A549 (cell line): Measurements from ENCODE around the gene DSCAML1.

ENCODE experiments used
- HDAC2 ChIP-seq: fragments of 200-600 bp; sonication (generic); IDR thresholded peaks from 2 replicates; pipeline ENCODE4 v1.6.1; 2016
- MYC ChIP-seq: IDR thresholded peaks from 2 replicates; pipeline ENCODE4 v1.6.1; 2012; ENCODE audit warnings: mild to moderate bottlenecking, inconsistent platforms, low read length, improper control_type of control experiment, borderline replicate concordance
- RAD21 ChIP-seq, 2 experiments: fragments of >200 bp in 1 of 2; sonication (Bioruptor Twin) in 1 of 2; formaldehyde crosslinking in 1 of 2; IDR thresholded peaks in 1 of 2; conservative IDR thresholded peaks in 1 of 2; 2 replicates in 1 of 2; 3 replicates in 1 of 2; pipeline ENCODE4 v1.6.1; 2012 to 2018; ENCODE audit warnings: inconsistent platforms in 1 of 2
- RFX5 ChIP-seq: fragments of 450-650 bp; IDR thresholded peaks from 2 replicates; pipeline ENCODE4 v1.7.1; 2014; ENCODE audit warnings: antibody characterized with exemption, mild to moderate bottlenecking, moderate library complexity
- TF ChIP-seq, protein P1 (sequence below): fragments of >200 bp; sonication (Bioruptor Twin); formaldehyde crosslinking; IDR thresholded peaks from 3 replicates; pipeline ENCODE4 v1.5.1; 2016
- TF ChIP-seq, protein P2 (sequence below): fragments of 150-350 bp; IDR thresholded peaks from 2 replicates; pipeline ENCODE4 v1.6.1; 2014; ENCODE audit warnings: low read depth, mild to moderate bottlenecking, low read length
- TF ChIP-seq, protein P3 (sequence below): fragments of 450-650 bp; IDR thresholded peaks from 2 replicates; pipeline ENCODE4 v1.6.1; 2014; ENCODE audit warnings: antibody characterized with exemption

DNA sequence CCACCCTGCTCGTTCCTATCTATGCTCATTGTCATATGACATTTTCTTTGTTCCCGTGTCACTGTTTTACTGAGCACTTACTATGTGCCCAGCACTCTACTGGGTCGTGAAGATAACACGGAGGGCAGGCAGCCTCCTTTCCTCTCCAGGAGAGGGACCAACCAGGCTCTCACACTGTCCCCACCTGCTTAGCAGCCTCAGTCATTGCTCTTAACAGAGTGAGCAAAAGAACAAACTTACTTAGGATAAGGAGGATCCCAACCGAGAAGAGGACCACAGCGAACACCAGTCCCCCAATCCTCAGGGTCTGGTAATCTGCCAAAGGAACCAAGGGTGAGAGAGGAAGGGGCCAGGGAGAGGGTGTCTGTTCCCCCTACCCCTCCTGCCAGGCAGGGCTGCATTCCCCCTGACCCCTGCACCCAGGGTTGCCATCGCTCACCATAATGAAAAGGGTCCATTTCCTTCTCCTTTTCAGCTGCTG, 44.6 kb upstream of the DSCAML1 start:
- TF ChIP-seq, protein P1, sequence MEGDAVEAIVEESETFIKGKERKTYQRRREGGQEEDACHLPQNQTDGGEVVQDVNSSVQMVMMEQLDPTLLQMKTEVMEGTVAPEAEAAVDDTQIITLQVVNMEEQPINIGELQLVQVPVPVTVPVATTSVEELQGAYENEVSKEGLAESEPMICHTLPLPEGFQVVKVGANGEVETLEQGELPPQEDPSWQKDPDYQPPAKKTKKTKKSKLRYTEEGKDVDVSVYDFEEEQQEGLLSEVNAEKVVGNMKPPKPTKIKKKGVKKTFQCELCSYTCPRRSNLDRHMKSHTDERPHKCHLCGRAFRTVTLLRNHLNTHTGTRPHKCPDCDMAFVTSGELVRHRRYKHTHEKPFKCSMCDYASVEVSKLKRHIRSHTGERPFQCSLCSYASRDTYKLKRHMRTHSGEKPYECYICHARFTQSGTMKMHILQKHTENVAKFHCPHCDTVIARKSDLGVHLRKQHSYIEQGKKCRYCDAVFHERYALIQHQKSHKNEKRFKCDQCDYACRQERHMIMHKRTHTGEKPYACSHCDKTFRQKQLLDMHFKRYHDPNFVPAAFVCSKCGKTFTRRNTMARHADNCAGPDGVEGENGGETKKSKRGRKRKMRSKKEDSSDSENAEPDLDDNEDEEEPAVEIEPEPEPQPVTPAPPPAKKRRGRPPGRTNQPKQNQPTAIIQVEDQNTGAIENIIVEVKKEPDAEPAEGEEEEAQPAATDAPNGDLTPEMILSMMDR, result no peak
- TF ChIP-seq, protein P2, sequence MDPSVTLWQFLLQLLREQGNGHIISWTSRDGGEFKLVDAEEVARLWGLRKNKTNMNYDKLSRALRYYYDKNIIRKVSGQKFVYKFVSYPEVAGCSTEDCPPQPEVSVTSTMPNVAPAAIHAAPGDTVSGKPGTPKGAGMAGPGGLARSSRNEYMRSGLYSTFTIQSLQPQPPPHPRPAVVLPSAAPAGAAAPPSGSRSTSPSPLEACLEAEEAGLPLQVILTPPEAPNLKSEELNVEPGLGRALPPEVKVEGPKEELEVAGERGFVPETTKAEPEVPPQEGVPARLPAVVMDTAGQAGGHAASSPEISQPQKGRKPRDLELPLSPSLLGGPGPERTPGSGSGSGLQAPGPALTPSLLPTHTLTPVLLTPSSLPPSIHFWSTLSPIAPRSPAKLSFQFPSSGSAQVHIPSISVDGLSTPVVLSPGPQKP, result no peak
- TF ChIP-seq MYC, result no peak
- no peak for TF ChIP-seq HDAC2
- no peak for TF ChIP-seq RAD21 (conservative IDR thresholded peaks at IDR 0.05 in 1 of 2, IDR thresholded peaks at IDR 0.05 in 1 of 2)
- TF ChIP-seq, protein P3, sequence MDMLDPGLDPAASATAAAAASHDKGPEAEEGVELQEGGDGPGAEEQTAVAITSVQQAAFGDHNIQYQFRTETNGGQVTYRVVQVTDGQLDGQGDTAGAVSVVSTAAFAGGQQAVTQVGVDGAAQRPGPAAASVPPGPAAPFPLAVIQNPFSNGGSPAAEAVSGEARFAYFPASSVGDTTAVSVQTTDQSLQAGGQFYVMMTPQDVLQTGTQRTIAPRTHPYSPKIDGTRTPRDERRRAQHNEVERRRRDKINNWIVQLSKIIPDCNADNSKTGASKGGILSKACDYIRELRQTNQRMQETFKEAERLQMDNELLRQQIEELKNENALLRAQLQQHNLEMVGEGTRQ, result no peak
- no peak for TF ChIP-seq RFX5
